Keratinocyte (primary cell): ENCODE data around the gene DSCAML1. TPM values are rescaled to one million over a fixed set of nuclear protein-coding genes. Genes with fewer than 3 reads are reported as not detected.

Experiments used
- DNase-seq: peaks from one replicate; pipeline ENCODE4 v3.0.0-alpha.2; 2011; ENCODE audit warnings: low read depth, missing footprints, low spot score
- FAIRE-seq: peaks from 2 replicates; lab custom pipeline; 2011; peaks lifted over from hg19 to GRCh38; lab: Jason Lieb, UNC
- H2AFZ ChIP-seq: 2 replicates; pipeline ENCODE4 v1.6.0; 2012; ENCODE audit warnings: low read length, control low read depth, inconsistent platforms; ENCODE audit not compliant: control insufficient read depth
- H3K27ac ChIP-seq: 2 replicates; pipeline ENCODE4 v1.5.1; 2011; ENCODE audit warnings: low read length; ENCODE audit not compliant: control insufficient read depth, insufficient read depth
- H3K27me3 ChIP-seq: 3 replicates; pipeline ENCODE4 v1.6.0; 2011; ENCODE audit warnings: low read length; ENCODE audit not compliant: control insufficient read depth, insufficient read depth; ENCODE audit errors: extremely low read depth
- H3K36me3 ChIP-seq, 2 experiments: 2 replicates in 1 of 2; 3 replicates in 1 of 2; pipeline ENCODE4 v1.5.1; 2011; ENCODE audit warnings: low read length in 2 of 2, mild to moderate bottlenecking in 1 of 2; ENCODE audit not compliant: control insufficient read depth in 2 of 2, insufficient read depth in 2 of 2; ENCODE audit errors: extremely low read depth in 1 of 2
- H3K4me1 ChIP-seq: 3 replicates; pipeline ENCODE4 v1.5.1; 2011; ENCODE audit warnings: low read length; ENCODE audit not compliant: control insufficient read depth, insufficient read depth; ENCODE audit errors: extremely low read depth
- H3K4me2 ChIP-seq: 3 replicates; pipeline ENCODE4 v1.6.0; 2011; ENCODE audit warnings: low read depth, low read length; ENCODE audit not compliant: control insufficient read depth, insufficient read depth; ENCODE audit errors: extremely low read depth
- H3K4me3 ChIP-seq, 3 experiments: fragments of 200-600 bp in 1 of 3; sonication (generic) in 1 of 3; 2 replicates in 2 of 3; 3 replicates in 1 of 3; pipeline ENCODE4 v1.5.1; 2011 to 2016; ENCODE audit warnings: low read length in 3 of 3, mild to moderate bottlenecking in 3 of 3, control low read depth in 2 of 3, inconsistent platforms in 1 of 3, low read depth in 1 of 3, mixed read lengths in 1 of 3, mixed run types in 1 of 3, moderate library complexity in 1 of 3; ENCODE audit not compliant: control insufficient read depth in 2 of 3, insufficient read depth in 2 of 3; ENCODE audit errors: extremely low read depth in 1 of 3
- H3K79me2 ChIP-seq: 2 replicates; pipeline ENCODE4 v1.6.0; 2012; ENCODE audit warnings: low read length; ENCODE audit not compliant: control insufficient read depth, insufficient read depth
- H3K9ac ChIP-seq: 3 replicates; pipeline ENCODE4 v1.6.0; 2011; ENCODE audit warnings: low read length; ENCODE audit not compliant: control insufficient read depth, insufficient read depth; ENCODE audit errors: extremely low read depth
- H3K9me1 ChIP-seq: 3 replicates; pipeline ENCODE4 v1.6.0; 2011; ENCODE audit warnings: low read length; ENCODE audit not compliant: control insufficient read depth, insufficient read depth; ENCODE audit errors: extremely low read depth
- H3K9me3 ChIP-seq: 2 replicates; pipeline ENCODE4 v1.5.1; 2012; ENCODE audit warnings: low read depth, low read length; ENCODE audit not compliant: control insufficient read depth
- H4K20me1 ChIP-seq: 3 replicates; pipeline ENCODE4 v1.6.0; 2011; ENCODE audit warnings: low read length; ENCODE audit not compliant: control insufficient read depth, insufficient read depth; ENCODE audit errors: extremely low read depth
- CTCF ChIP-seq, 3 experiments: IDR thresholded peaks in 1 of 3; conservative IDR thresholded peaks in 1 of 3; optimal IDR thresholded peaks in 1 of 3; 2 replicates in 2 of 3; 3 replicates in 1 of 3; pipeline versions ENCODE3 to v1.5.1; 2011; ENCODE audit warnings: low read length in 3 of 3, mild to moderate bottlenecking in 3 of 3, moderate library complexity in 2 of 3, control low read depth in 1 of 3, inconsistent platforms in 1 of 3; ENCODE audit not compliant: insufficient read depth in 2 of 3; ENCODE audit errors: extremely low read depth in 1 of 3
- EZH2 ChIP-seq: IDR thresholded peaks from one replicate; pipeline ENCODE4 v1.6.1; 2012; ENCODE audit warnings: inconsistent platforms, mild to moderate bottlenecking, low read length, moderate library complexity
- dilution Hi-C: fragments of 300-500 bp; cut with MboI; formaldehyde crosslinking; loops from one replicate; pipeline ENCODE4 v1.7.0; 2020; ENCODE audit warnings: low sequenced_read_pairs; ENCODE audit not compliant: extremely low pct_ligation_motif_present
- polyA plus RNA-seq, 5 experiments: library from polyadenylated mRNA; depleted of rRNA in 3 of 5; stranded (reverse) in 3 of 5; stranded (forward) in 1 of 5; unstranded in 1 of 5; fragments of >200 nt; gene quantifications; 1 replicate in 1 of 5; 2 replicates in 3 of 5; 3 replicates in 1 of 5; pipeline versions ENCODE4 v1.2.1 to v1.2.3, GENCODE V29; 2011 to 2012; ENCODE audit warnings: missing spikeins in 2 of 5, low read depth in 1 of 5, low replicate concordance in 1 of 5

The DSCAML1 gene
- polyA plus RNA-seq, 1 donor (not counting 4 experiments of a cell fraction or from before 2014, with no cell fraction given): not detected

- DNase-seq (no peak), FAIRE-seq (no peak)
- no peak overlapping the region for H3K27ac ChIP-seq
- H4K20me1 ChIP-seq: no peaks in the 10 kb centered on the region
- H3K4me2 ChIP-seq: no peak overlapping the region
- H3K9me1 ChIP-seq: no peaks in the 10 kb centered on the region
- H2AFZ ChIP-seq: no peak overlapping the region
- H3K4me1 ChIP-seq: no peaks in the 10 kb centered on the region
- H3K4me3 ChIP-seq: no peak overlapping the region
- H3K79me2 ChIP-seq: no peaks in the 10 kb centered on the region
- H3K9ac ChIP-seq: no peak overlapping the region
- TF ChIP-seq EZH2 (no peak), CTCF (optimal IDR thresholded peaks at IDR 0.05 in 1 of 3, IDR thresholded peaks at IDR 0.05 in 1 of 3, conservative IDR thresholded peaks at IDR 0.05 in 1 of 3; ENCODE audit: extremely low read depth in 1 of 3, insufficient read depth in 2 of 3, low read length in 3 of 3) (no peak)
- H3K9me3 ChIP-seq: no peaks in the 10 kb centered on the region
- no peaks in the 10 kb centered on the region for H3K27me3 ChIP-seq
- no peaks in the 10 kb centered on the region for H3K36me3 ChIP-seq
- dilution Hi-C loops: no loop called here
Measured at GRCh38 chr11:117766576-117766975, 30.4 kb downstream of the DSCAML1 start.

DNA sequence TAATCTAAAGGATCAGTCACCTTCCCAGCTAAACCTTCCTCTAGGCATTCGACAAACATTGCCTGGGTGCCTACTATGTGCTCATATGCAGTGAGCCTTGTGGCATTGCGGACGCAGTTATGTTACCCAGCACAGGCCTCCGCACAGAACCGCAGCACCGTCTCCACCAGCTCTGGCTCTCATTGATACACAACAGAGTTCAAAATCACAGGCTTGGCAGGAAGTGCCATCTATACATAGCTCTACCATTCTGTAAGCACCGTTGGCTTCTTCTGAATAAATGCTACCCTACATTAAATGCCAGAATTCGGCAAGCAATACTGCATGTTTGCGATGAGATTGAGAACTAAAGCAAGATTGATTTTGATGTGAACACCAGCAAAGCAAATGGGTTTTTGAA lies 31.0 kb downstream of the DSCAML1 start:
- Histone ChIP-seq H3K4me3 (no peak overlapping the region), H3K4me1 (no peaks in the 10 kb centered on the region), H4K20me1 (no peaks in the 10 kb centered on the region), H3K36me3 (no peaks in the 10 kb centered on the region), H3K4me2 (no peak overlapping the region), H3K27me3 (peaks cover 3% of the 10 kb centered on the region), H2AFZ (no peak overlapping the region), H3K9ac (no peak overlapping the region), H3K9me3 (no peaks in the 10 kb centered on the region), H3K27ac (no peak overlapping the region), H3K79me2 (no peaks in the 10 kb centered on the region), H3K9me1 (no peaks in the 10 kb centered on the region)
- dilution Hi-C loops: no loop called here
- TF ChIP-seq CTCF (optimal IDR thresholded peaks at IDR 0.05 in 1 of 3, IDR thresholded peaks at IDR 0.05 in 1 of 3, conservative IDR thresholded peaks at IDR 0.05 in 1 of 3; ENCODE audit: extremely low read depth in 1 of 3, insufficient read depth in 2 of 3, low read length in 3 of 3) (no peak), EZH2 (no peak)
- DNase-seq: no peak
- no peak for FAIRE-seq
